Activated CD4-positive, CD25-positive, alpha-beta regulatory T cell treated with anti-CD3 and anti-CD28 coated beads, Interleukin-2, amount 50 U/mL, for 72 hours (primary cell): ENCODE measurements around the gene CLNK.
"Not testable (repeated sequence)": the region's sequence is repeated elsewhere in the genome, so short reads cannot be mapped to it uniquely, and the experiment has no call there.

Experiments used
- DNase-seq: peaks from one replicate; pipeline ENCODE4 v3.0.0; 2021

Gene CLNK

GRCh38 chr4:10656988-10657387 lies 27.6 kb downstream of the CLNK start:
- DNase-seq, result no peak

DNA sequence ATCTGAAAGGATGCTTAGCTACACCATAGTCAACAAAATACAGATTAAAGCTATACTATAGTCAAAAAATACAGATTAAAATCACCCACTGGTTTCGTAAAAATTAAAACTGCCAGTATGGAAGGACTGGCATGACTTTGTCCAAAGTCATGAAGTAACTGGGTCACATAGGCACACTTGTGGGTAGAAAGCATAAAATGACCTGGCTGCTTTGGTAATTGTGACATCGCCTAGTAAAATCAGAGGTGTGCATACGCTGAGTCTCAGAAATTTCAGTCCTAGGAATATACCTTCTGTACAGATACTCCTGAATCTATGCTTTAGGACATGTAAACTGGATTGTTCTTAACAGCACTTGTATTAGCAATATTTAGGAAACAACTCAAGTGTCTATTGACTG lies 28.1 kb downstream of the CLNK start:
- DNase-seq, result no peak

DNA sequence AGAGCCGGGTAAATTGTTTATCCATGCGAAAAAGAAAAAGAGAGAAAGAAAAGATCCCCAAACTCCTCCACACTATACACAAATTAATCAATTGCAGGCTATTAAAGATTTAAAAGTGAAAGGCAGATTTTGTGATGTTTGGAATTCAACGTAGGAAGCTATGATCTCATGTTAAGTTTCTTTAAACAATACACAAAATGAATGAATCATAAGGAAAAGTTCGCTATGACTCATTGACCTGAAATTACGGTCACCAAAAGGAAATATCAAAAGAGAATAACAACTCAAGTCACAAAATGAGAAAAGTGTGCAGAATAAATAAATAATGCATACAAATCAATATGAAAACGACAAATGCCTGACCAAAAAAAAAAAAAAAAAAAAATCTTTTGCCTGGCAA lies 28.6 kb downstream of the CLNK start:
- DNase-seq, result no peak

GRCh38 chr4:10648479-10648878 lies 36.1 kb downstream of the CLNK start:
- DNase-seq, result no peak

GRCh38 chr4:10647846-10648245 lies 36.7 kb downstream of the CLNK start:
- no peak for DNase-seq

GRCh38 chr4:10643600-10644425 lies 40.8 kb downstream of the CLNK start:
- no peak for DNase-seq

- DNase-seq, result no peak
Measured at GRCh38 chr4:10640561-10641201, 43.9 kb downstream of the CLNK start.

DNA sequence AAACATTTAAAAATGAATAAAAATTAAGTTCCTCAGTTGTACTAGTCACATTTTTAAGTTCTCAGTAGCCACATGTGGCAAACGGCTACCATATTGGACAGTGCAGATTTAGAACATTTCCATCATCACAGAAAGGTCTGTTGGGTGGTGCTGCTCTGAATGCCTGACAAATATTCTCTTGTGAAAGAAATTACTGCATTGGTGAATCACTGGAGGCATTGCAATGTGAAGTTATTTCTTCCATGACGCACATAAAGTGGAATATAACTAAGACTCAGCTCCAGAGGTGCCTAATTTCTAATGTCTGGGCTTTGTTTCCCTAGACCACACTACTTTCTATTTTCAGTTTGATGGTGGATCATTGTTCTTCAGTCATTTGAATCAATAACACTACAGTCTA lies 44.9 kb downstream of the CLNK start:
- no peak for DNase-seq

DNA sequence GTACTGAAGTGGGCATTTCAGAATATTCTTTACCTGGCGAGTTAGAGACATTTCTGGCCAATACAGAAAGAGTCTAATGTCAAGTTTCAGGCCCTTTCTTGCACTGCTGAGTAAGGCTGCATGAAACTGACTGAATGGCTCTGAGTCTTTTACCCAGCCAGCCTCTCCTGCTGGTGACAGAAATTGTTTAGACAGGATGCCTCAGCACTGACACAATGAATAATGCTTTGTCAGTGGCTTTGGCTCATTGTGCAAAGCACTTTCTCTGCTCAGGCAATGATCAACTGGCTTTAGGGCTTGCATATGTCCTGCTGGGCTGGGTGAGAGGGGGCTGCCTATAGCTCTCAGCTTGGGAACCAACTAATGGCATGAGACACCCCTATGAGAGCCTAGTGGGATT lies 45.5 kb downstream of the CLNK start:
- DNase-seq, result no peak

GRCh38 chr4:10635091-10635490 lies 49.5 kb downstream of the CLNK start:
- DNase-seq, result no peak

DNA sequence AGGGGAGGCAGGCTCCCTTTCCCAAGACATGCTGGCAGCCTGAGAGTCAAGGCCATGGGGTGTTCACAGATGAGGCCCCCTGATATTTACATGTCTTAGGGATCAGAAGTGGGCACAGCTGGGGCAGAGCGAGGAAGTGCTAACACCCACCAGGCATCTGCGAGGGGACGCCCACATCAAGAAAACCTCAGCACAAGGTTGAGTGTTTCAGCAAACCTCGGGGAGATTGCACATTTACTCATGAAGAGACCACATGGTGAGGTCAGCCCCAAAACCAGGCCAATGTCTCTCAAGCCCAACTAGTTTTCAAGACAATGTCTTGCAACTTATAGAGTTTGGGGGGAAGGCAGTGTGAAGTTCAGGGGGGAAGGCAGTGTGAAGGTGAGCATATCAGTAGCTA lies 55.2 kb downstream of the CLNK start:
- DNase-seq, result no peak

DNA sequence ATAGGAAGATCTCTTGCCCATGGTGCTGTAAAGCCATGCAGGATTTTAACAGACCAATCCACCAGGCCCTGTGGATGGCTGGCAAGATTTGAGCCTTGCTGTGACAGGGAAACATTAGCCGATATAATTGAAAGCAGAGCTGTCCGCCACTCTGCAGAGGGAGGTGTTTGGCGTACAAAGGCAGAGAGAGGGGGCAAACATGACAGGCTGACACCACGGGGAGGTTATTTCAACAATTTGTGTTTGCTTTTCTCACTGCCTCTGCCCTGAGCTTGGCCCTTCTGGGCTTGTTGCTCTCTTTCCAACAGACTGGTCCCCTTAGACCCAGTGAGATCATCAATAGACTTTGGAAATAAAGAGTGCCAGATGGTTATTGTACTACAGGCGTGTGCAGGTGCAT lies 59.4 kb downstream of the CLNK start:
- no peak for DNase-seq

DNA sequence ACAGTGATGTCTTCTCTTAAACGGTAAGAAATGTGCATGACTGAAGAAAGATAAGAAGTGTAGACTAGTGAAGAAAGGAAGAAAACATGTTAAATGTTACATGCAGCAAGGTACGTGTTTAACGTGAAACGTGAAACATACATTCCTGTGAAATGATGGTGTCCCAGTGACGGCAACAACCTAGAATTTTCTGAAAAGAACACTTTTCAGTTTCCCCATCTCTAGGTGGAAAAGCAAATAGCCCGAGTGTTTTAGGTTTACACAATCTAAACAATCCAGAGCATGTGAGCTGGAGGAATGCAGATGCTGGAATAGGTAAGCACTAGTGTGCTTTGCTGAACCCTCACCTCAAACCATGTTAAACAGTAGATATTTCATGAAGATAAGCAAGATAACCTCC lies 60.7 kb downstream of the CLNK start:
- no peak for DNase-seq

DNA sequence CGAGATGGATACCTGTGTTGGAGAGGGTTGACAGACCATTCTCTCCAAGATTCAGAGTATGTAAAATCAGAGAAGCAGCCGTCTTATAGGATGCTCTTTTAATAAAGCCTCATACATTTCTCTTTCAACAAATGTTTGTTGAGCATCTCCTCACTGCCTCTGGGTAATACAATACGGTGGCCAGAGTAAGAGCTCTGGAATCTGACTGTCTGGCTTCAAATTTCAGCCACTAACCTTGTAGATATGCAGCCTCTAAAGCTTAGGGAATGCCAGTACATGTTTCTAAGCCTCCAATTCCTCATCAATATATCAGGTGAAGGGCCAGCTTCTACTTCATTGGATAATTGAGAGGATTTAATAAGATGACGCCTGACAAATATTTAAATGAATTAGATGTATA lies 61.3 kb downstream of the CLNK start:
- DNase-seq, result no peak

DNA sequence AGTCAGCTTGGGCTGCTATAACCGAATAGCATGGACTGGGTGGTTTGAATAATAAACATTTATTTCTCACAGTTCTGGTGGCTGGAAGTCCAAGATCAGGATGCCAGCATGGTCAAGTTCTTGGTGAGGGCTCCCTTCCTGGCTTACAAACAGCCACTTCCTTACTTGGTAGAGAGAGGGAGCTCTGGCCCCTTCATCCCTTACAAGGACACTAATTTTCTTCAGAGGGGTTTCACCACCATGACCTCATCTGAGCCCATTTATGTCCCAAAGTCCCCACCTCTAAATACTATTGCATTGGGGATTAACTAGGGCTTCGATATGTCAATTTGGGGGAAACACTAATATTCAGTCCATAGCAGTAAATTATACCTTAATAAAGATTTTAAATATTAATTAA lies 61.8 kb downstream of the CLNK start:
- DNase-seq, result no peak

DNA sequence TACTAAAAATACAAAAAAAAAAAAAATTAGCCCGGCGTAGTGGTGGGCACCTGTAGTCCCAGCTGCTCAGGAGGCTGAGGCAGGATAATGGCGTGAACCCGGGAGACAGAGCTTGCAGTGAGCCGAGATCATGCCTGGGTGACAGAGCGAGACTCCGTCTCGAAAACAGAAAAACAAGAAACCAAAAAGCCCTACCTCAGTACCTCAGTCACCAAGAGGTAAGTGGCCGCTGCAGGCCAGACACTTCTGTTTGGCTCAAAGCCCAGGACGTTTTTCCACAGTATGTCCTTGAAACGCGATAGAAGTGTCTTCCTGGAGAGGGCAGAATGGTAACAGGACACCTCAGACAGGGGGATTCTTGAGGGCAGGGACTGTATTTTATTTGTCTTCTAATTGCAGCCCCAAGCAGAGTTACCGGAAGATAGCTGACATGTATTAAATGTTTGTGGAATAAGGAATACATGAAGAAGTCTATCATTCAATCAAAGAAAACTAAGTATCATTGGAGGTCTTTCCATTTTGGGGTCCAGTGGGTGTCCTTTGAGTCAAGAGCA lies 63.6 kb downstream of the CLNK start:
- DNase-seq, result no peak

DNA sequence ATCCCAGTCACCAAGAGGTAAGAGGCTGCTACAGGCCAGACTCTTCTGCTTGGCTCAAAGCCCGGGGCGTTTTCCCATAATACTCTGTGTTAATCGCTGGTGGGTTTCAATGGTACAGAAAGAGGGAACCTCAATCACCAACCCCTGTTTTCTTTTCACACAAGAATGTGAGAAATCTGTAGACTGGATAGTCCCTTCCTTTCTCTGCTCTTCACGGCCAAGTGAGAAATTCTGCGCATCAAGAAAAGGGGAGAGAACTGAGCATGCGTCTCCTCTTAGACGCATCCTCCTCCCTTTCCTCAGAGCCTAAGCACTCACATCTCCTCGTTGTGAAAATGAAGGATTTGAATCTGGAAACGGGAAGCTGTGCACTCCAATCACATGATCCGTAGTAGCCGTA lies 64.7 kb downstream of the CLNK start:
- no peak for DNase-seq

DNA sequence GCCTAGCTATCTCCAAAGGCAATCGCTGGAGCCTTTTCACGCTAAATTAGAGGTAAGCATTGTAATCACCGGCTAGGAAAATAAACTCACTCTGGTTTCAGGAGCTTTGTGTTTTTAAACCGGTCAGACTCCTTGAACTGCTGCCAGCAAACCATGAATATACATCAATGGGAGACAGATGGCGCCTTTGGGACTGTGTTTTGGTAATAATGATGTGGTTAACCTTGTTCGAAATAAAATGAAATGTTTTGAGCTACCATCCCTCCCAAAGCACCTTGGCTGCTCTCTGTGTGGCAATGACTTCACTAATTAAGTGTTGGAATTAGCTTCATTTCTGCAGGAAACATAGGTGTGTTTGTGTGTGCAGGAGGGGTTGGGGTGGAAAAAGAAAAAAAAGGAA lies 65.3 kb downstream of the CLNK start:
- no peak for DNase-seq

DNA sequence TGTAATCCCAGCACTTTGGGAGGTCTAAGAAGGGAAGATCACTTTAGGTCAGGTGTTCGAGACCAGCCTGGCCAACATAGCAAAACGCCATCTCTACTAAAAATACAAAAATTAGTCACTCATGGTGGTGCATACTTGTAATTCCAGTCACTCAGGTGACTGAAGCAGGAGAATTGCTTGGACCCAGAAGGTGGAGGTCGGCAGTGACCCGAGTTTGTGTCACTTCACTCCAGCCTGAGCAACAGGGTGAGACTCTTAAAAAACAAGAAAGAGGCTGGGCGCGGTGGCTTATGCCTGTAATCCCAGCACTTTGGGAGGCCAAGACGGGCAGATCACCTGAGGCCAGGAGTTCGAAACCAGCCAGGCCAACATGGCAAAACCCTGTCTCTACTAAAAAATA lies 69.6 kb downstream of the CLNK start:
- not testable (repeated sequence) for DNase-seq

DNA sequence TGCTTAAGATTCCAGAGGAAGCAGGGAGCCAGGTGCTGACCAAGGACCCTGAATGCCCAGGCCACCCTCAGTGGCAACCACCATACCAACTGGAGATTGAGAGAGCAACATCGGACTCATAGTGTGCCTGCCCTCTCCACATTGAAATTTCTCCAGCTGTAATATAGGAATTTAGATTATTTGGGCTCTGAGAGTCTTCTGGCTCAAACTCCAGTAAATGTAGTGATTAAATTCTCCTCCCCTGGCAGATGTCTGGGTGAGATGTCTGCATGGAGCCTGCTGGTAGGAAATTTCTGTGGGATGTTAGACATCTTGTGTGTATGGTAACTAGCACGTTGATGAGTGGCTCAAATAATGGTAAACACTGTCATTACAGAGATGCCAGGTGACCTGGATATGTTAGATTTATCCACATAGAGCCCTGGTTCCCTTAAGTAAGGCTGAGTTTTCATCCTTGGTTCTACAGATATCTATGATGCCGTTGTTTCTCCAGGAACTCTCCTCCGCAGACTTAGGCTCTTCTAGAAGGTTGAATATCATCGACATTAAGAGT lies 70.6 kb downstream of the CLNK start:
- no peak for DNase-seq

GRCh38 chr4:10612476-10612875 lies 72.1 kb downstream of the CLNK start:
- no peak for DNase-seq

GRCh38 chr4:10611673-10612072 lies 72.9 kb downstream of the CLNK start:
- no peak for DNase-seq

DNA sequence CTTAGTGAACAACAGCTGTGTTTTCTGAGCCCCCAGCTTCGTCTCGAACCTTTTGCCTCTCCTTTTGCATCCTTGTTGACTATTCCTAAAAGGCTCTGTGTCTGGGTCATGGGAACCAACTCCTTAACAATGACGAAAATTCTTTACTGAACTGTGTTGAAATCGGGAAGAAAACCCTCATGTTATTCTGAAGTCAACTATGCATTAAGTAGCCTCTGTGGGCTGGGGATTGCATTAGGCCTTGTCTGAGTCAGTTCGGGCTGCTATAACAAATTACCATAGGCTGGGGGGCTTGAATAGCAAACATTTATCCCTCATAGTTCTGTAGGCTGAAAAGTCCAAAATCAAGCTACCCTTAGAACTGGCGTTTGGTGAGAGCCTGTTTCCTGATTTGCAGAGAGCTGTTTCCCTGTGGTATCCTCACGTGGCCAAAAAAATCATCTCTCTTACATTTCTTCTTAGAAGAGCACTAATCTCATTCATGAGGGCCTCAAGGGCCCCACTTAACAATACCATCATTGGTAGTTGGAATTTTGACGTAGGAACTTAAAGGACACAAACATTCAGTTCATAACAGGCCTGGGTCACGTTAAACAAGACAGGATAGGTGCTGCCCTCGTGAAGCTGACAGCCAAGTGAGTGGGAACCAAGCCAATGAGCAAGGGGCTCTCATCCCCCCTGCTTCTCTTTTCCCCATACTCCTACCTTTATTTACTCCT lies 75.9 kb downstream of the CLNK start:
- DNase-seq, result no peak

- no peak for DNase-seq
Measured at GRCh38 chr4:10607206-10607605, 77.4 kb downstream of the CLNK start.
